Stimulated activated CD4-positive, alpha-beta T cell treated with anti-CD3 and anti-CD28 coated beads, Interleukin-12 subunit alpha, Interleukin-12 subunit beta, amount 100 ng/mL, for 48 hours (primary cell): ENCODE measurements around the gene GFAP.
A peak's percentile ranks its signal among the peaks of the same experiment; 100 is the strongest.

Experiments used
- DNase-seq, 3 donors: peaks; one replicate each; pipeline ENCODE4 v3.0.0-alpha.2; 2020; ENCODE audit warnings: low read depth in 2 of 3, low spot score in 1 of 3

Gene GFAP

DNA sequence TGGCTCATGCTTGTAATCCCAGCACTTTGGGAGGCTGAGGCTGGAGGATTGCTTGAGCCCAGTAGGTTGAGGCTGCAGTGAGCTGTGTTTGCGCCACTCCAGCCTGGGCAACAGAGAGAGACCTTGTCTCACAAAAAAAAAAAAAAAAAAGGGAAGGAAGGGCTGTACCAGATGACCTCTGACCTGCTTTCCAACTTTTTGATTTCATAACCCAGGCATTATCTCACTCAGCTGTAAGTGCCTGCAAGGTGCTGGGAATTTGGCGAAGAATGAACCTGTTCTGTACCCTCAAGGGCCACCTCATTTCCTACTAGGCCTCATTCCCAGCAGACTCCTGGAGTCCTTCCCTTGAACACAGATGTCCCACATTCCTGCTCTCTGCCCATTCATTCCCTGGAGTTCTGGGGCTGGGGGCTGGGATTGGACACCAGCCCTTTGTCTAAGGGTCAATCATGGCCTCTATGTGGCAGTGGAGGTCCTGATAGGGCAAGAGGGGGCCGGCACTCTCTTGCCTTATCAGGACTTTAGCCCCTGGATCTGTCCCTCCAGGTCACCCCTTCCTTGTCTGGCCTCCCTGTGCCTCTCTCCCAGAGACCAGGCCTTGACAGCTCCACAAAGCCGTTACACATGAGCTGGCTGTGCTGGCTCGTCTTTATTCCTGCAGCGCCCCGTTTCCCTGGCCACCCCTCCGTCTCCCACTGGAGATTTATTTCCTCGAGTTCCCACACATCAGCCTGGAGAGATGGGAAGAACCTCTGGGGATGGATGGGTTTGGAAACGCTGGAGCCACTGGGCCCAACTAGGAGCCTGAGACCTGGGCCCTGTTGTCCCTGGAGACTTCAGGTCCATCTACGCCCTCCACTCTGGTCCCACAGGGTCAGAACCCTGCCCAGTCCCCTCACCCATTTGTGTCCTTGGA lies 821 bp upstream of the GFAP start:
- no peak for DNase-seq

DNA sequence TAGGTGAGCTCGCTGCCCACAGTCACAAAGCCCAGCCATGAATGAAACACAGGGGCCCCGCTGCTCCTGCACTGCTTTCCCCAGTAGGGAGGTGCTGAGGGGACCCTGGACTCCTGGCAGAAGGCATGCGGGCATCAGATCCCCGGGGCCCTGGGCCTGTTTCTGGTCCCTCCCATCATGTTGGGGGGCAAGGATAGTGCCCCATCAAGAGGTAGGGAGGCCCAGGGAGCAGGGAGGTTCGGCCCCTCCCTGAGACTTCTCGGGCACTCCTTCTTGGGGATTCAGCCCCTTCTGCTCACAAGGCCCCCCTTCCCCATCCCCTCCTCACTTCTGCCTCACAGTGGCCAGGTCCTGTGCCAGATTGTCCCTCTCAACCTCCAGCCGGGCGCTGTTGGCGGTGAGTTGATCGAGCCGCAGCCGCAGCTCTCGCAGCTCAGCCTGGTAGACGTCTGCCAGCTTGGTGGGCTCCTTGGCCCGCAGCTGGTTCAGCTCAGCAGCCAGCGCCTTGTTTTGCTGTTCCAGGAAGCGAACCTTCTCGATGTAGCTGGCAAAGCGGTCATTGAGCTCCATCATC lies 515 bp downstream of the GFAP start:
- no peak for DNase-seq

DNA sequence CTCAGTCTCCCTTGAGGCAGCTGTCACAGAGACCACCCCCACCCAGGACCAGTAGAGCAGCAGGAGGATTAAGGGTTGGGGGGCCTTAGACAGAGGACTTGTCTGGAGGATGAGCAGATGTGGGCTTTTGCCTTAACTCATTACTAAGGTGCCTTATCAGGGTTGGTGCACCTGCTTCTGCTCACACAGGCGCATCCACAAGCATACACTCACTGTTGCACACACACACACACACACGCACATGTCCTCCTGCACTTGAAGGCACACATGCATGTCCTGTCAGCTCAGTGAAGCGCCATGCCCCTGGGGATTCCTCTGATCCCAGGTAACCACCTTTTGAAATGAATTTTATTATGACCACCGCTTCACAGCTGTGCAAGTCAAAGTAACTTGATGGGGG lies 1.2 kb downstream of the GFAP start:
- DNase-seq, result no peak

DNA sequence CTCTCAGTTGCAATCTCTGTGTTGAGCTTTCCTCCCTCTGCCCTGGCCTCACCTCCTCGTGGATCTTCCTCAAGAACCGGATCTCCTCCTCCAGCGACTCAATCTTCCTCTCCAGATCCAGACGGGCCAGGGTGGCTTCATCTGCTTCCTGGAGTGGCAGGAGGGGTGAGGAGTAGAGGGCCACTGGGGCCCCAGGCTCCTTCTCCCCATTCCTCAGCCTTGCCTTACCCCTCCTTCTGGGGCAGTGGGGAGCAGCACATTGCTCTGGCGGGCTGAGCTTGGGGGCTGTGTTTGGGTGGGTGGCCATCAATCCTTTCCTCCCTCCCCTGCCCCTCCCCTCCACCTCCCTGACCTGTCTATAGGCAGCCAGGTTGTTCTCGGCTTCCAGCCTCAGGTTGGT lies 1.6 kb downstream of the GFAP start:
- no peak for DNase-seq

DNA sequence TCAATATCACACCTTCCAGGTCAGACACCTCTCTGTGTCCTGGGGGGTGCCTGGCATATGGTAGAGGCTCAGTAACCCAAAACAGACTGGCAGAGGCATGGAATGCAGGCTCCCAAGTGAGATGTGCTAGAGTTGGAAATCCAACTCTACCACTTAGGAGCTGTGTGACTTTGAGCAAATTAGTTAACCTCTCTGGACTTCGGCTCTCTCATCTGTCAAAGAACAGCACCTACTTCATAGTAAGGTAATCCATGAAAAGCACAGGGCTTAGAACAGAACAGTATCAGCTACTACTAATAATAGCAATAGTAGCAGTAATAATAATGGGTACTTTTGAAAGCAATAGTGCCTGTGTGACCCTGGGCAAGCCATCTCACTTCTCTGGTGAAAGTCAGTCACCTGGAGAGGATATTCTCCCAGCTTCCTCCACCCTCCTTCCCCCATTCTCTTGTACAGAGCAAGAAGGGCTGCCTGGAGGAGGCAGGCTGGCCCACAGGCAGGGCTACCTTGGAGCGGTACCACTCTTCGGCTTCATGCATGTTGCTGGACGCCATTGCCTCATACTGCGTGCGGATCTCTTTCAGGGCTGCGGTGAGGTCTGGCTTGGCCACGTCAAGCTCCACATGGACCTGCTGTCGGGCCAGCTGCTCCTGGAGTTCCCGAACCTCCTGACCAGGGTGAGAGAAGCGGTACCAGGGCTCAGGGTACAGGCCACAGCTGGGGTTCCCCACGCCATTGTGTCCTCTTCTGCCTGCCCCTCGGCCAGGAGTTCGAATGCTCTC lies 2.3 kb downstream of the GFAP start:
- DNase-seq, result no peak

DNA sequence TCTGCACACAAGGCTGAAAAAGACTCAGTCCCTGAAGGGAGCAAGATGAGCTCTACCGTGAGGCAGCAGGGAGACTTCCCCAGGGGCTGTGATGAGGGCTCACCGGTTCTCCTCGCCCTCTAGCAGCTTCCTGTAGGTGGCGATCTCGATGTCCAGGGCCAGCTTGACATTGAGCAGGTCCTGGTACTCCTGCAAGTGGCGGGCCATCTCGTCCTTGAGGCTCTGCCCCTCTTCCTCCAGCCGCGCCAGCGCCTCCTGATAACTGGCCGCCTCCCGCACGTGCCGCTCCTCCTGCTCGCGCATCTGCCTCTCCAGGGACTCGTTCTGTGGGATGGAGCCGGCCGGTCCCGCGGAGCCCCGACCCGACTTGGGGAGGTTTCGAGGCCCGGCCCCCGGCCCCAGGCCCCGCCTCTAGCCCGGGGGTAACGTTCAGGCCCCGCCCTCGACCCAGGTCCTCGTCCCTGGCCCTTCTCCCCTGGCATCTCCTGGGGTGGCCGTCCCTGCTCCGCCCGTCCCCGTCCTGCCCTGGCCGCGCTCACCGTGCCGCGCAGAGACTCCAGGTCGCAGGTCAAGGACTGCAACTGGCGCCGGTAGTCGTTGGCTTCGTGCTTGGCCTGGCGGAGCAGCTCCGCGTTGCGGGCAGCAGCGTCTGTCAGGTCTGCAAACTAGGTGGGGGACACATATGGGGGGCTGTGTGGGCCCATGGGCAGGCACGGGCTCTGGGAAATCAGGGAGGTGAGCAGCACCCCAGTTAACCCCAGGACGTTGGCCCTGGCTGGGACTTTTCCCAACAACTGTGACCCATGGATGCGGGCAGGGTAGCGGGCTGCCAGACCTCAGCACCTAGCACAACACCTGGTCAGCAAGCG lies 3.9 kb downstream of the GFAP start:
- peak in 2 of 3 donors; percentile 40 to 42 for DNase-seq

DNA sequence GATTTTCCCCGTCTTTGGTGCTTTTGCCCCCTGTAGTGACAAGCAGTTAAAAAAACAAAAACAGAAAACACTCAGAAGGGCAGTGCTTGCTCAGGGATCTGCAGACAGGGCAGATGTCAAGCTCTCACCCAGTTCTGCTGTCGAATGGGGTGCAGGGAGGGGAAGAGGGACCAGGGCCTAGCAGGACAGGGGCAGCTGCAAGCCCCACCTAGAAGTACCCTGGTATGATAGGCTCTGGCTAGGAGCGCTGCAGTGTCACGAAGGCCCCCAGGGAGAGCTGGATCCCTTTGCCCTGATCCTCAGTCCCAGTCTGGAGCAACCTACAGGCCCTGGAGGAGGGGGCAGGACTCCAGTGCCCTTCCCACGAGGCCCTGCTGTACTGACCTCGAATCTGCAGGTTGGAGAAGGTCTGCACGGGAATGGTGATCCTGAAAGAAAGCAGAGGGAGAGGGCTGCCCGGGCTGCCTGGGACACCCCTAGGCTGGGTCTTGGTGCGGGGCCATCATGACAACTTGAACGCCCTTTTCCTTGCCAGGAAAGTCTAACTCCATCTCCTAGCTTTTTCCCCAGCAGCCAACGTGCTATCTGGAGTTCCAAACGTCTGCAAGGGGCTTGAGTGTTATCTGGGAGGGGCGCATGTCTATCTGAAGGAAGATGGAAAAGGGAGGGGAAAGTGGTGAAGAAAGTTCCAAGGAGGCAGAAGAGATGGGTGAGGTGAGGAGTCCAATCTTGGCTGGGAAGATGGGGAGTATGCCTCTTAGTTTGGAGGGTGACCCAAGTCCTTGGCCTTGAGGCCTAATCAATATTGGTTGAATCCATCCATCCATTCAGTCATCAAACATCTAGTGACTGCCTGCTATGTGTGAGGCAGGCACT lies 4.8 kb downstream of the GFAP start:
- no peak for DNase-seq

DNA sequence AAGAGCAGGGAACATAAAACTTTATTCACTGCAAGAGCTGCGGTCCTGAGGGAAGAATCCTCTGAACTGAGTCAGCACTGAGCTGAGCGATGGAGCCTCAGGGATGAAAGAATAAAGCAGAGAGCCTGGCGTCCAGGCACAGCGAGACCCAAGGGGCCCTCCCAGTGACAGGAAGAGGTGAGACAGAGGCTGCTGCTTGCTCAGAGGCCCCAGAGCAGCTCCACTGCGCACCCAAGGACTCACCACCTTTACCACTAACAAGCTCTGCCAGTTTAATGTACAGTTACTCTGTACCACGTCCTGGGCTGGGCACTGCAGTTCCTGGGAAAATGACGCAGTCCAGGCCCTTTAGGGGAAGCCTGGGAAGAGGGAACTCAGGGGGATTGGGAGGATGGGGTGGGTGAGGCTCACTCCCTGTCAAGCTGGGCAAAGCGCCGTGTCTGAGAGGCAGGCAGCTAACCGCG lies 5.6 kb downstream of the GFAP start:
- no peak for DNase-seq

DNA sequence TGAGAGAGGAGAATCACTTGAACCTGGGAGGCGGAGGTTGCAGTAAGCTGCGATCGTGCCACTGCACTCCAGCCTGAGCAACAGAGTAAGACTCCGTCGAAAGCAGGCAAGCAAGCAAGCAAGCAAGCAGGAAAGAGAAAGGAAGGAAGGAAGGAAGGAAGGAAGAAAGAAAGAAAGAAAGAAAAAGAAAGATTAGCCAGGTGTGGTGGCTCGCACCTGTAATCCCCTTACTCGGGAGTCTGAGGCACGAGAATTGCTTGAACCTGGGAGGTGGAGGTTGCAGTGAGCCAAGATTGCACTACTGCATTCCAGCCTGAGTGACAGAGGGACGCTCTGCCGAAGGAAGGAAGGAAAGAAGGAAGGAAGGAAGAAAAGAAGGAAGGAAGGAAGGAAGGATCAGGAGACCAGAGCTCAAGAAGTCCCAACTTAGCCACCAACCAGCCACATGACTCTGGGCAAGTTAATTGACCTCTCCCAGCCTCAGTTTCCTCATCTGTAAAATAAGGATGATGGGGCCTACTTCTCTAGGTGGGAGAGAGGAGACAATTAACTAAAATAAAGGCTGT lies 6.5 kb downstream of the GFAP start:
- DNase-seq, result no peak

DNA sequence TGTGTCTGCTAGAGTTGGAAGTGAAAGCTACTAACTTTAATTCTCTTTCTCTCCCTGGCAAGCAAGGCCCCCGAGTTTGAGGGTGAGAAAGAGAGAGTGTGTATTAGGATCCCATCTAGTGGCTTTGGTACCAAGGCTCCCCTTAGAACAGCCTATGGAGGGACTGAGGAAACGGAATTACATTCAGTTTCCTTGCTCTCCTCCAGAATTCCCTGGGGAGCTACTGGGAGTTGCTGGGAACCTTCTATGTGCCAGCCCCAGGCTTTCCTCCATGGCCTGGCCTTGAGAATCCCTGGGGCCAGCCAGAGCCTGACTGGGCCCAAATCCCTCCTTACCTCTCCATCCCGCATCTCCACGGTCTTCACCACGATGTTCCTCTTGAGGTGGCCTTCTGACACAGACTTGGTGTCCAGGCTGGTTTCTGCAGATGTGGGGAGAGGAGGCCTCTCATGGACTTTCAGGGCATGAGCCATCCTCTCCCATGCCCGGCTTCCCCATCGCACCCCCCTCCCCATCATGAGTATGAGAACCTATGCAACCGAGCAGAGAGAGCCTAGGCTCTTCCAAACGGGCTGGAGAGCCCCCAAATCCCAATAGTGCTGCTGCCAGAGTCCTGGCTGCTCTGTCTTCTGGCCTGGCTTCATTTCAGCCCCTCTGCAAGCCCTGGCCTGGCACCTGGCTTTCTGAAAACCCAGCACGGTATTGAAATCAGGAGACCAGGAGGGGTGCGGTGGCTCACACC lies 7.4 kb downstream of the GFAP start:
- no peak for DNase-seq

DNA sequence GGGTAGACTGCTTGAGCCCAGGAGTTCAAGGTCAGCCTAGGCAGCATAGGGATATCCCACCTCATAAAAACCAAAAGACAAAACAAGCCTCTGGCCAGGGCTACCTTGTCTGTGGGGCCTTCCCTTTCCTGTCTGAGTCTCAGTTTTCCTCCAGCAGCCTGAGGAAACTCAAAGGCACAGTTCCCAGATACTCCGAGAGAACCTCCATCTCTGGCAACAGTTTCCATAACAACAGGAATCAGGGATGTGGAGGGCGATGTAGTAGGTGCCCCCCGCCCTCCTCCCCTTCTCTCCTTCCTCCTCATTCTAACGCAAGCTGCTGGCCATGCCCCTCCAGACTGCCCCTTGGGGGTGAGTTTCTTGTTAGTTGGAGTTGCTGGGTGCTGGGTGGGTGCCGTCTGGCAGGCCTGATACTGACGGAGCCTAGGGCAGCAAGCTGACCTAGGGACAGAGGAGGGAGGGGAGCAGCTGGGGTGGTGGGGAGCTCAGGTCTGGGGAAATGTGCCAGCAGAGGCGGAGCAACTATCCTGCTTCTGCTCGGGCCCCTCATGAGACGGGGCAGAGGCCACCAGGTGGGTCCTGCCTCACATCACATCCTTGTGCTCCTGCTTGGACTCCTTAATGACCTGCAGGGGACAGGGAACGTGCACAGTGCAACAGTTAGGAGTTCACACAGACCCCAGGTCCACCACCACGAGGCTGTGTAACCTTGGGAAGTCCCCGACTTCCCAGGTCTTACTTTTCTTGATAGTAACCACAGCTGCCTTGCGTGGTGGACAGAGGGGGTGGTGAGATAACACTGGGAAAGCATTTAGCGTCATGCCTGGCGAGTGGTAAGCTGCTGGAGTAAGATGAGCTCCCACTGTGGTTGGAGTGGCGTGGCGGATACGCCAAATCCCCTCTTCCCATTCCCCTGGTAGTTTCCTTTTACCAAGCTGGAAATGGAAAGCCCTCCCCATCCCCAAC lies 8.3 kb downstream of the GFAP start:
- DNase-seq, result no peak

DNA sequence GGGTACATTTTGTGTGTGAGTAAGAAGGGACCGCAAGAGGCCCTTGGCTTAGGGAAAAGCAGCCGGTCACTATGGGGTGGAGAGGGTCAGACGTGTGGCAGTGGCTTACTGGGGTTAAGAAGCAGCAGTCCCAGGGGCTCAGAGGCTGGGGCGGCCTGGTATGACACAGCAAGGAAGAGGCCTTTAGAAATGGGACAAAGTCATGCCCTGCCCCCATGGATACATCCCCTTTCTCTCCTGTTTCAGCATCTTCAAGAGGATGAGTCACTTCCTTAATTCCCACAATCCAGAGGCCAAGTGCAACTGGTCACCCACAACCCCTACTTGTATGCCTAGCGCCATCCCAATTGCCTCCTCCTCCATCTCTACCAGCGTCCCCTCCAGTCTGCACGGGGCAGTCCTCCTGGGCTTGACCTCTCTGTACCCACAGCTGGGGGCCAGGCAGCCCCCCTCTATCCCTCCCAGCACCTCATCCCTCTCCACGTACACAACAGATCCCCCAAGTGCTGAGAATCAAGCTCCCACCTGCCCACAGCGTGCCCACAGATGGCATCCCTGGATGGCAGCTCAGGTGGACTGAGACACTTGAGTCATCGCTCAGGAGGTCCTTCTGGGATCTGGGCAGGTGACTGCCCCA lies 9.2 kb downstream of the GFAP start:
- no peak for DNase-seq

DNA sequence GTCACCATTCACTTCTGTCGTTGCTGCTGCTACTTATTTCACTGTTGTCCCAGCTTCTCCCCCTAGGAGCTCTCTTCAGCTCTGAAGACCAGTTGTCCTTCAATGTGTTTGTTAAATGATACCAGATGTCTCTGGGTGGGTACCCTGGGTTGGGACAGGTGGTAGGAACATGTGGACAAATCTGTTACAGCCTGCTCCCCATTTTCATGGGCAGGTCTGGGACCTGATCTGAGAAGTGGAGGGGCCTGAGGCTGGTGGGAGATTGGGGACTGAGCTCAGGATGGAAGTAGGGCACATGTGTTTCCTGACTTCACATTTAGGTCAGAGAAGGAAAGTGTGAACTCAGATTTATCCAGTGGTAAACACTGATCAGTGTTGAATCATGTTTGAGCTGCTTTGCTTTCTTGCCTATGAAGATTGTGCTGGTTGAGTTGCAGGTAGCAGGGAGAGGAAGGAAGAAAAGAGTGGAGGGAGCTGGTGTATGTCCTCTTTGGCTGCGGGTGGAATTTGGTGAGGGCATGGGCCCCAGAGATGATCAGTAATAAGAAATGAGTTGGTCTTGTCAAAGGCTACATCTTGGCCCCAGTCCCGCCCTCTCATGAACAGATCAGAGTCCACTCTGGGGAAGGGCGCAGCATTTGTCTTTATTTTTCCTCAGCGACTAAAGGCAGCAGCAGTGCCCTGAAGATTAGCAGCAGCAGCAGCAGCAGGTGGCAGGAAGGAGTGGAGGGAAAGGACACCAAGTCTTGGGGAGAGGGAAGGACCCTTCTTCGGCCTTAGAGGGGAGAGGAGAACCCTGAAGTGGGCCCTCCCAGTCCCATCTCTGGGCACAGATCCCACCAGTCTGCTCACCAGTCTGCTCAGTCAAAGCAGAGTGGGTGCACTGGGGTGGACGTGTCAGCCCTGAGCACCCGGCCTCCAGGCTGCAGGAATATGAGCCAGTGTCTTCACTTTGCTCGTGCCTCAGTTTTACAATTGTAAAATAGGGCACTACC lies 10.0 kb downstream of the GFAP start:
- no peak for DNase-seq

DNA sequence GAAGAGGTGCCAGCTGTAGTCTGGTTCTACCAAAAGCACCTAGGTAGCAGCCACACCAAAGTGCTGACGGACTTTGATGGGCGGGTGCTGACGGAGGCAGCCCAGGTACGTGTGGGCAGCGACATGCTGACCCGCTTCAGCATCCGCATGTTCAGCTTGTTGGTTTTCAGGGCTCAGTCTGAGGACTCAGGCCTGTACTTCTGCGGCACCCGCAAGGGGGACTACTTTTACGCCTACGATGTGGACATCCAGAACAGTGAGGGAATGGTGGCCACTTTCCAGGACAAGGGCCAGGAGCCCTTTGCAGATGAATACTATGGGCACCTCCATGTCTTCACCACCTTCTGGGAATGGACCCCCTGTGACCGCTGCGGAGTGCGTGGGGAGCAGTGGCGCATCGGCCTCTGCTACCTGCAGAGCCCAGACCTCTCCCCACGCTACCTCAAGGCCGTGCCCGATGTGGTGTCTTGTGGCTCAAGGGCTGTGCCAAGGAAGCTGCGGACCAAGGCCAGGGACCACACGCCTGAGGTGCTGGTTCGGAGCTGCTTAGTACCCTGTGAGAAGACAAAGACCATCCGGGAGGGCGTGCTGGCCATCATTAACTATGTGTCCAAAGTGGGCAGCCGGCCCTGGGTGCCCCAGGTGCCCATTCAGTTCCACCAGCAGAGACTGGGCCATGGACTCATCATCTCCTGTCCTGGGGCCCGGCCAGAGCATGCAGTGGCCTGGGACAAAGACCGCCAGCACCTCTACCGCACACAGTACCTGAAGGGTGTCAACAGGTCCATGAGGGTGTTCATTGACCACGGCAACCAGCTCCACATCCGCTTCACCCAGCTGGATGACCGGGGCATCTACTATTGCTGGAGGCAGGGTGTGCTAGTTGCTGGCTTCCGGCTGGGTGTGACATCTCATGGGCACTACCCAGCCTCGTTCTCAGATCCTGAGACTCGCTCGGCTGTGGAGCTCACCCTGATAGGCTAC lies 11.0 kb downstream of the GFAP start:
- DNase-seq, result no peak
